H1 (cell line): ENCODE data around the gene SSRP1. TPM values are rescaled to one million over a fixed set of nuclear protein-coding genes. Genes with fewer than 3 reads are reported as not detected.

Experiments
- CEBPB ChIP-seq: IDR thresholded peaks from 2 replicates; pipeline ENCODE4 v1.6.1; 2012; ENCODE audit warnings: low read depth, low read length
- CHD1 ChIP-seq: IDR thresholded peaks from 2 replicates; pipeline ENCODE4 v1.6.1; 2012; ENCODE audit warnings: low read depth, low read length, improper control_type of control experiment
- CHD7 ChIP-seq: fragments of 300-600 bp; sonication (generic); IDR thresholded peaks from 2 replicates; pipeline ENCODE4 v1.7.1; 2012; ENCODE audit warnings: low read length, moderate library complexity, mild to moderate bottlenecking, inconsistent platforms; ENCODE audit not compliant: insufficient replicate concordance
- EGR1 ChIP-seq: IDR thresholded peaks from 2 replicates; pipeline ENCODE4 v1.6.1; 2011; ENCODE audit warnings: low read depth, low read length, borderline replicate concordance
- MAX ChIP-seq: IDR thresholded peaks from 2 replicates; pipeline ENCODE4 v1.6.1; 2012; ENCODE audit warnings: inconsistent platforms
- NANOG ChIP-seq: IDR thresholded peaks from 2 replicates; pipeline ENCODE4 v1.6.1; 2011; ENCODE audit warnings: low read length, low read depth, mild to moderate bottlenecking, inconsistent platforms; ENCODE audit not compliant: insufficient read depth, poor library complexity, severe bottlenecking
- PHF8 ChIP-seq: fragments of 200-600 bp; sonication (generic); conservative IDR thresholded peaks from 2 replicates; pipeline ENCODE4 v1.7.1; 2012; ENCODE audit warnings: low read depth, mild to moderate bottlenecking, inconsistent platforms, low read length, moderate library complexity
- POLR2A ChIP-seq, 2 experiments: IDR thresholded peaks; 1 replicate in 1 of 2; 2 replicates in 1 of 2; pipeline ENCODE4 v1.6.1; 2011; ENCODE audit warnings: low read depth in 2 of 2, low read length in 2 of 2, mild to moderate bottlenecking in 2 of 2; ENCODE audit errors: control extremely low read depth in 1 of 2
- POLR2AphosphoS5 ChIP-seq: IDR thresholded peaks from 2 replicates; pipeline ENCODE4 v1.6.1; 2011; ENCODE audit warnings: low read depth, low read length
- RNF2 ChIP-seq: fragments of 200-900, 300-1000 bp; sonication (generic); IDR thresholded peaks from 2 replicates; pipeline ENCODE4 v1.7.1; 2016; ENCODE audit warnings: borderline replicate concordance, low read depth, mild to moderate bottlenecking, antibody characterized with exemption, low read length; ENCODE audit not compliant: poor library complexity, severe bottlenecking; ENCODE audit errors: missing control alignments
- SP1 ChIP-seq: IDR thresholded peaks from 2 replicates; pipeline ENCODE4 v1.6.1; 2011; ENCODE audit warnings: low read depth, low read length
- YY1 ChIP-seq: IDR thresholded peaks from 2 replicates; pipeline ENCODE4 v1.6.1; 2011; ENCODE audit warnings: low read depth, mild to moderate bottlenecking, low read length
- ZNF274 ChIP-seq: IDR thresholded peaks from 2 replicates; pipeline ENCODE4 v1.7.0; 2012; ENCODE audit warnings: low read length, borderline replicate concordance; ENCODE audit errors: extremely low read depth
- polyA plus RNA-seq, 7 experiments: library from polyadenylated mRNA; depleted of rRNA in 3 of 7; stranded (reverse) in 5 of 7; unstranded in 2 of 7; fragments of >200 nt in 5 of 7; fragments of 200-250 nt in 2 of 7; gene quantifications; 1 replicate in 5 of 7; 2 replicates in 1 of 7; 4 replicates in 1 of 7; pipeline versions ENCODE4 v1.2.1 to v1.2.3, GENCODE V29; 2011 to 2013; ENCODE audit warnings: missing spikeins in 2 of 7, mixed read lengths in 2 of 7
- total RNA-seq: library from RNA; stranded (reverse); fragmentation: NEBNext Ultra II Directional; extraction: Animal tissue kit (Norgen Biotek cat#: 25700); gene quantifications from 2 replicates; pipeline ENCODE4 v1.2.1, GENCODE V29; 2021

SSRP1 gene
- total and polyA plus RNA-seq, 2 of the 8 experiments (the other 6 are each of a cell fraction or from before 2014, with no cell fraction given) = 259 to 281 TPM

- no peak for TF ChIP-seq CHD7
- TF ChIP-seq POLR2A (IDR thresholded peaks at IDR 0.05; ENCODE audit: control extremely low read depth in 1 of 2, low read depth in 2 of 2, low read length in 2 of 2) = no peak
- TF ChIP-seq EGR1 = no peak
- no peak for TF ChIP-seq RNF2
- no peak for TF ChIP-seq SP1
- no peak for TF ChIP-seq PHF8
- TF ChIP-seq MAX = no peak
- no peak for TF ChIP-seq YY1
- TF ChIP-seq POLR2AphosphoS5 = no peak
- no peak for TF ChIP-seq ZNF274
- TF ChIP-seq NANOG = no peak
- TF ChIP-seq CEBPB = no peak
- no peak for TF ChIP-seq CHD1
Observed at GRCh38 chr11:57378186-57378585, 42.5 kb upstream of the SSRP1 start (continued).
